ENCODE measurements around the gene SEPTIN2.
"Not testable (repeated sequence)": the region's sequence is repeated elsewhere in the genome, so short reads cannot be mapped to it uniquely, and the experiment has no call there.

SEPTIN2 gene

GRCh38 chr2:241366678-241367077 lies 51.0 kb downstream of the SEPTIN2 start:
- Histone ChIP-seq H3K4me3 (ENCODE audit: low read depth, low read length) (no peak overlapping the region), H3K9me3 (ENCODE audit: severe bottlenecking) (no peaks in the 10 kb centered on the region), H3K27ac (no peak overlapping the region), H3K27me3 (ENCODE audit: insufficient read depth, low read depth, severe bottlenecking) (no peaks in the 10 kb centered on the region), H3K36me3 (peaks cover 8% of the 10 kb centered on the region)
- no peak for TF ChIP-seq CTCF (IDR thresholded peaks at IDR 0.05; ENCODE audit: low read depth, low read length)
- no peak for DNase-seq

GRCh38 chr2:241368643-241369042 lies 52.9 kb downstream of the SEPTIN2 start:
- Histone ChIP-seq H3K4me3 (ENCODE audit: low read depth, low read length) (no peak overlapping the region), H3K27me3 (ENCODE audit: insufficient read depth, low read depth, severe bottlenecking) (no peaks in the 10 kb centered on the region), H3K27ac (no peak overlapping the region)

GRCh38 chr2:241372361-241372992 lies 56.8 kb downstream of the SEPTIN2 start:
- peaks cover 5% of the 10 kb centered on the region for H3K9me3 ChIP-seq (ENCODE audit: severe bottlenecking)
- no peaks in the 10 kb centered on the region for H3K27me3 ChIP-seq (ENCODE audit: insufficient read depth, low read depth, severe bottlenecking)
- no peak overlapping the region for H3K4me3 ChIP-seq (ENCODE audit: low read depth, low read length)
- no peak for DNase-seq
- peak overlapping the region; percentile 90 for H3K27ac ChIP-seq
- H3K36me3 ChIP-seq: peaks cover 38% of the 10 kb centered on the region
- TF ChIP-seq CTCF (IDR thresholded peaks at IDR 0.05; ENCODE audit: low read depth, low read length): no peak

More at GRCh38 chr2:241368643-241369042, 52.9 kb downstream of the SEPTIN2 start:
- no peaks in the 10 kb centered on the region for H3K9me3 ChIP-seq (ENCODE audit: severe bottlenecking)
- no peak for DNase-seq
- H3K36me3 ChIP-seq: peaks cover 8% of the 10 kb centered on the region
- no peak for TF ChIP-seq CTCF (IDR thresholded peaks at IDR 0.05; ENCODE audit: low read depth, low read length)

GRCh38 chr2:241373446-241373845 lies 57.7 kb downstream of the SEPTIN2 start:
- H3K27ac ChIP-seq: peak overlapping the region; percentile 90
- DNase-seq: peak; percentile 93
- no peak for TF ChIP-seq CTCF (IDR thresholded peaks at IDR 0.05; ENCODE audit: low read depth, low read length)

GRCh38 chr2:241373906-241374305 lies 58.2 kb downstream of the SEPTIN2 start:
- peak; percentile 38 for DNase-seq
- not testable (repeated sequence) for H3K4me3 ChIP-seq (ENCODE audit: low read depth, low read length)

More at GRCh38 chr2:241373446-241373845, 57.7 kb downstream of the SEPTIN2 start:
- Histone ChIP-seq H3K9me3 (ENCODE audit: severe bottlenecking) (peaks cover 5% of the 10 kb centered on the region), H3K27me3 (ENCODE audit: insufficient read depth, low read depth, severe bottlenecking) (no peaks in the 10 kb centered on the region), H3K36me3 (peaks cover 38% of the 10 kb centered on the region), H3K4me3 (ENCODE audit: low read depth, low read length) (no peak overlapping the region)

GRCh38 chr2:241375300-241375699 lies 59.6 kb downstream of the SEPTIN2 start:
- Histone ChIP-seq H3K9me3 (ENCODE audit: severe bottlenecking) (peaks cover 5% of the 10 kb centered on the region), H3K27ac (peak overlapping the region; percentile 90), H3K36me3 (peaks cover 44% of the 10 kb centered on the region), H3K27me3 (ENCODE audit: insufficient read depth, low read depth, severe bottlenecking) (no peaks in the 10 kb centered on the region), H3K4me3 (ENCODE audit: low read depth, low read length) (no peak overlapping the region)
- TF ChIP-seq CTCF (IDR thresholded peaks at IDR 0.05; ENCODE audit: low read depth, low read length): no peak
- no peak for DNase-seq

More at GRCh38 chr2:241373906-241374305, 58.2 kb downstream of the SEPTIN2 start:
- H3K9me3 ChIP-seq (ENCODE audit: severe bottlenecking); H3K27me3 ChIP-seq (ENCODE audit: insufficient read depth, low read depth, severe bottlenecking): not testable (repeated sequence)
- peaks cover 38% of the 10 kb centered on the region for H3K36me3 ChIP-seq
- H3K27ac ChIP-seq: peak overlapping the region; percentile 90
